ENCODE measurements around the gene G0S2.

G0S2 gene

DNA sequence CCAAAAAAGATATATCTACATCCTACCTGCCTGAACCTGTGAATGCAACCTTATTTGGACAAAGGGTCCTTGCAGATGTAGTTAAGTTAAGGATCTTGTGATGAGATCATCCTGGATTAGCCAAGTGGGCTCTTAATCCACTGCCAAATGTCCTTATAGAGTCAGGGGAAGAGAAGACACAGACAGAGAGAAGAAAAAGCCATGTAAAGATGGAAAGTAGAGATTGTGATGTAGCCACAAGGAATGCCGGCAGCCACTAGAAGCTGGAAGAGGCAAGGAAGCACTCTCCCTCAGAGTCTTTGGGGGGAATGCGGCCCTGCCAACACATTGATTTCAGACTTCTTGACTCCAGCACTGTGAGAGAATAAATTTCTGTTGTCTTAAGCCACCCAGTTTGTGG lies 45.6 kb downstream of the G0S2 start:
- DNase-seq (ENCODE audit: low read depth in 1 of 2, low spot score in 1 of 2) = no peak
- no peak for TF ChIP-seq JUND (IDR thresholded peaks at IDR 0.05; ENCODE audit: low read depth)
- in situ Hi-C loops (cut with HindIII; ENCODE audit: low pct_unique_long_range_greater_than_20kb, low sequenced_read_pairs) = no loop called here

DNA sequence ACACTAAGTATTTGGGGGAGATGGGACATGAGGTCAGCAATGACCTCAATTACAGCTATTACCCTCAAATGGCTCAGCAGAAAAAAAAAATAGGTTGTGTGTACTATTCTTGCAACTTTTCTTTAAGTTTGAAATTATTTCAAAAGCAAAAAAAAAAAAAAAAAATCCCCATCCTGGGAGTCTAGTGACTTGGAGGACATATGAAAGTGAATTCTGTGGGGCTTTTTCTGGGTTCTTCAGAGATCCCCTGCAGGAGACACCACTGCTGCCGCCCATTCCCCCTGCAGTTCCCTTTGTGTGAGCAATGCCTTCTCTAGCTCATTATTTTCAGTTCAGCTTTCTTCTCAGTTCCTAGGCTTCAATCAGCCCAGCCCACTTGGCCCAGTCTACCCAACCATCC lies 46.1 kb downstream of the G0S2 start:
- in situ Hi-C loops (cut with HindIII; ENCODE audit: low pct_unique_long_range_greater_than_20kb, low sequenced_read_pairs) = no loop called here
- DNase-seq (ENCODE audit: low read depth in 1 of 2, low spot score in 1 of 2) = no peak
- TF ChIP-seq JUND (IDR thresholded peaks at IDR 0.05; ENCODE audit: low read depth) = no peak

DNA sequence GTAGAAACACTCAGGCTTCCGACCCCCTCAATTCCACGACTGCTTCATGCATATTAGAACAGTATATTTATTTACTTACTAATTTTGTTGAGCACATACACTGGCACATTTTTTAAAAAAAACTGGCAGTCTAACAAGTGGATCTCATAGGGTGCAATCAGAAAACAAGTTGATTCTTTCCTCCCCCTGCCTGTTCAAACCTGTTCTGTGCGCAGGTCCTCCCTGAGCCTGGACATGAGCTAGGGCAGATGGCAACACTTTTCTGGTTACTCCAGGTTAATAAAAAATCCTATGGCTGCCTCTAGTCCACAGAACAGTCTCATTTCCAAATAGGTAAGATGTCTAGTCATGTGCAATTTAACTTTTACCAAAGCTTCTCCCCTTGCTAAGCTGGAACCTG lies 48.1 kb downstream of the G0S2 start:
- in situ Hi-C loops (cut with HindIII; ENCODE audit: low pct_unique_long_range_greater_than_20kb, low sequenced_read_pairs) = no loop called here
- DNase-seq (ENCODE audit: low read depth in 1 of 2, low spot score in 1 of 2) = no peak
- no peak for TF ChIP-seq JUND (IDR thresholded peaks at IDR 0.05; ENCODE audit: low read depth)

DNA sequence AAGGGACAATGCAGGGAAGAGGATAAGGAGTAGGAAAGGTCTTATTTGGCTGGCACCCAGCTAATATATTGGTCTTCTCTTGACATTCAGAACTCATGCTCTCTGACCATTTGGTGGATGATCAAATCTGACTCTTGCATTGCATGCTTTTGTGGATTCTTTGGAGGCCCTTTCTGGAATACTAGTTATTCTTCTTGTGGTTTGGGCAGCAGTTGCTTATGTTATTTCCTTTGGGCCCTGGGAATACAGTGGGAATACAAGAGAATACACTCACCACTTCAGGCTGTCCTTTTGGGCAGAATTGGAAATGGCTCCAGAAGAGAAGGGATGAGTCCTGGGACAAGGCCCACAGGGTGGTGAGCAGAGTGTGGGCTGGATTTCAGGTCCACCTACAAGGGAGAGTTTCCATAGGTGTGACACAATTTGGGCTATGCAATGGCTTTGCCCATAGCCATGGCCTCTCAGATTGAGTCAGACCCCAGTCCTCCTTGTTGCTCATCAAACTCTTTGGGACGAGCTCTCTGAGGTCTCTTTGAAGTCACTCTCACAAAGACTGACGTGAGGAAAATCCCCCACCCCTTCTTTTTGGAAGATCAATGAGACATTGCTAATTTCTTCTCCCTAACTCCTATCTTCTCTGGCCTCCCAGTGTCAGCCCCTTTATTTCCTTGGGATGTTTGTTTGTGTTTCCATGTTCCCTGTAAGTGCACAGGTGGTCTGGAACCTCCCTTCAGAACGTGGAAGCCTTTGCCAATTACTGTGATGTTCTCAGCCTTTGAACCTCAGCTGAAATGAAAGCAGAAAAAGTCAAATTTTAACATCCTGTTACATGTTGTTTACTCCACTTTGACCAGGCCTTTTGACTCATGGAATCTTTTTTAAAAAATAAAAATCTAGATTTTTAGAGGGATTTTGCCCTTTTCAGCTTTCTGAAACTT lies 48.8 kb downstream of the G0S2 start:
- no peak for TF ChIP-seq JUND (IDR thresholded peaks at IDR 0.05; ENCODE audit: low read depth)
- in situ Hi-C loops (cut with HindIII; ENCODE audit: low pct_unique_long_range_greater_than_20kb, low sequenced_read_pairs) = no loop called here
- no peak for DNase-seq (ENCODE audit: low read depth in 1 of 2, low spot score in 1 of 2)

Measured in T47D (cell line).